Measurements from ENCODE around the gene SLC4A9.

The SLC4A9 gene

GRCh38 chr5:140402258-140403074 lies 42.5 kb downstream of the SLC4A9 start:
- DNase-seq (ENCODE audit: low read depth), result no peak
- peak overlapping the region; percentile 100 for H3K4me3 ChIP-seq (ENCODE audit: control insufficient read depth, low read depth, low read length)
- no peak for TF ChIP-seq CTCF (IDR thresholded peaks at IDR 0.05; ENCODE audit: control insufficient read depth, insufficient read depth, low read depth, low read length, missing control alignments)

GRCh38 chr5:140403613-140404012 lies 43.6 kb downstream of the SLC4A9 start:
- TF ChIP-seq CTCF (IDR thresholded peaks at IDR 0.05; ENCODE audit: control insufficient read depth, insufficient read depth, low read depth, low read length, missing control alignments), result no peak
- no peak overlapping the region for H3K4me3 ChIP-seq (ENCODE audit: control insufficient read depth, low read depth, low read length)
- DNase-seq (ENCODE audit: low read depth), result no peak

GRCh38 chr5:140408750-140409241 lies 48.8 kb downstream of the SLC4A9 start:
- DNase-seq (ENCODE audit: low read depth), result no peak
- H3K4me3 ChIP-seq (ENCODE audit: control insufficient read depth, low read depth, low read length), result no peak overlapping the region
- no peak for TF ChIP-seq CTCF (IDR thresholded peaks at IDR 0.05; ENCODE audit: control insufficient read depth, insufficient read depth, low read depth, low read length, missing control alignments)

- no peak for TF ChIP-seq CTCF (IDR thresholded peaks at IDR 0.05; ENCODE audit: control insufficient read depth, insufficient read depth, low read depth, low read length, missing control alignments)
- H3K4me3 ChIP-seq (ENCODE audit: control insufficient read depth, low read depth, low read length), result no peak overlapping the region
- DNase-seq (ENCODE audit: low read depth), result no peak
These were observed 53.2 kb downstream of the SLC4A9 start for GRCh38 chr5:140413230-140413629.

GRCh38 chr5:140417235-140417634 lies 57.2 kb downstream of the SLC4A9 start:
- no peak for DNase-seq (ENCODE audit: low read depth)
- TF ChIP-seq CTCF (IDR thresholded peaks at IDR 0.05; ENCODE audit: control insufficient read depth, insufficient read depth, low read depth, low read length, missing control alignments), result no peak
- no peak overlapping the region for H3K4me3 ChIP-seq (ENCODE audit: control insufficient read depth, low read depth, low read length)

GRCh38 chr5:140418862-140419520 lies 59.0 kb downstream of the SLC4A9 start:
- no peak for TF ChIP-seq CTCF (IDR thresholded peaks at IDR 0.05; ENCODE audit: control insufficient read depth, insufficient read depth, low read depth, low read length, missing control alignments)
- no peak overlapping the region for H3K4me3 ChIP-seq (ENCODE audit: control insufficient read depth, low read depth, low read length)
- no peak for DNase-seq (ENCODE audit: low read depth)
